Measurements from ENCODE around the gene EIF4B. TPM values are rescaled to one million over a fixed set of nuclear protein-coding genes. Genes with fewer than 3 reads are reported as not detected.

EIF4B gene
- total RNA-seq, 1 donor from 2014 or later, result 1,351 TPM

- no peak for DNase-seq
Observed at GRCh38 chr12:53059434-53060063, 53.3 kb downstream of the EIF4B start.

GRCh38 chr12:53060064-53060720 lies 53.9 kb downstream of the EIF4B start:
- no peak for DNase-seq

GRCh38 chr12:53060721-53061276 lies 54.5 kb downstream of the EIF4B start:
- peak; percentile 30 for DNase-seq

- peak; percentile 26 for DNase-seq
Observed at GRCh38 chr12:53061404-53062010, 55.3 kb downstream of the EIF4B start.

GRCh38 chr12:53062011-53062961 lies 56.0 kb downstream of the EIF4B start:
- no peak for DNase-seq

- no peak for DNase-seq
Observed at GRCh38 chr12:53062977-53063707, 56.9 kb downstream of the EIF4B start.

GRCh38 chr12:53063708-53064612 lies 57.7 kb downstream of the EIF4B start:
- no peak for DNase-seq

- DNase-seq, result no peak
Observed at GRCh38 chr12:53064613-53065436, 58.6 kb downstream of the EIF4B start.

GRCh38 chr12:53065470-53065869 lies 59.2 kb downstream of the EIF4B start:
- no peak for DNase-seq

- DNase-seq, result peak; percentile 90
Observed at GRCh38 chr12:53065975-53066931, 60.0 kb downstream of the EIF4B start.

- no peak for DNase-seq
Observed at GRCh38 chr12:53067074-53067992, 61.1 kb downstream of the EIF4B start.

- no peak for DNase-seq
Observed at GRCh38 chr12:53067993-53068770, 61.9 kb downstream of the EIF4B start.

- DNase-seq, result no peak
Observed at GRCh38 chr12:53068811-53069585, 62.7 kb downstream of the EIF4B start.

- no peak for DNase-seq
Observed at GRCh38 chr12:53069621-53070410, 63.6 kb downstream of the EIF4B start.
